IMR-90 (cell line): ENCODE data around the gene DRD2.

Source experiments
- BHLHE40 ChIP-seq: fragments of 150-350 bp; IDR thresholded peaks from 2 replicates; pipeline ENCODE4 v1.6.1; 2016; ENCODE audit warnings: mild to moderate bottlenecking, low read depth, low read length
- RAD21 ChIP-seq: IDR thresholded peaks from 2 replicates; pipeline ENCODE4 v1.6.1; 2012; ENCODE audit warnings: low read length, improper control_type of control experiment
- TF ChIP-seq, protein P1 (sequence below): conservative IDR thresholded peaks from 2 replicates; pipeline ENCODE4 v1.5.1; 2012; ENCODE audit warnings: mild to moderate bottlenecking, low read depth, low read length, improper control_type of control experiment

GRCh38 chr11:113426686-113427085 is 48.5 kb downstream of the DRD2 start:
- TF ChIP-seq, protein P1, sequence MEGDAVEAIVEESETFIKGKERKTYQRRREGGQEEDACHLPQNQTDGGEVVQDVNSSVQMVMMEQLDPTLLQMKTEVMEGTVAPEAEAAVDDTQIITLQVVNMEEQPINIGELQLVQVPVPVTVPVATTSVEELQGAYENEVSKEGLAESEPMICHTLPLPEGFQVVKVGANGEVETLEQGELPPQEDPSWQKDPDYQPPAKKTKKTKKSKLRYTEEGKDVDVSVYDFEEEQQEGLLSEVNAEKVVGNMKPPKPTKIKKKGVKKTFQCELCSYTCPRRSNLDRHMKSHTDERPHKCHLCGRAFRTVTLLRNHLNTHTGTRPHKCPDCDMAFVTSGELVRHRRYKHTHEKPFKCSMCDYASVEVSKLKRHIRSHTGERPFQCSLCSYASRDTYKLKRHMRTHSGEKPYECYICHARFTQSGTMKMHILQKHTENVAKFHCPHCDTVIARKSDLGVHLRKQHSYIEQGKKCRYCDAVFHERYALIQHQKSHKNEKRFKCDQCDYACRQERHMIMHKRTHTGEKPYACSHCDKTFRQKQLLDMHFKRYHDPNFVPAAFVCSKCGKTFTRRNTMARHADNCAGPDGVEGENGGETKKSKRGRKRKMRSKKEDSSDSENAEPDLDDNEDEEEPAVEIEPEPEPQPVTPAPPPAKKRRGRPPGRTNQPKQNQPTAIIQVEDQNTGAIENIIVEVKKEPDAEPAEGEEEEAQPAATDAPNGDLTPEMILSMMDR = no peak
- no peak for TF ChIP-seq RAD21
- no peak for TF ChIP-seq BHLHE40
